Body of pancreas (tissue), 4 donors: Measurements from ENCODE around the gene GTF3C5. TPM values are rescaled to one million over a fixed set of nuclear protein-coding genes. Genes with fewer than 3 reads are reported as not detected.

ENCODE experiments used
- ATAC-seq: fragments of 150-250 bp; one replicate; pipeline ENCODE4 v1.9.1; 2016
- DNase-seq, 4 donors: peaks; one replicate each; pipeline ENCODE4 v3.0.0-alpha.2; 2019
- H3K27ac ChIP-seq, 4 donors: fragments of 200-600 bp; sonication (generic); 1 replicate in 3 of 4; 2 replicates in 1 of 4; pipeline versions ENCODE4 v1.5.1 to v1.6.1; 2016 to 2019; ENCODE audit warnings: mild to moderate bottlenecking in 1 of 4, mixed read lengths in 1 of 4, moderate library complexity in 1 of 4
- H3K27me3 ChIP-seq, 2 donors: fragments of 200-600 bp; sonication (generic); one replicate each; pipeline ENCODE4 v1.6.0; 2016; ENCODE audit warnings: mild to moderate bottlenecking in 1 of 2
- H3K36me3 ChIP-seq, 2 donors: fragments of 200-600 bp; sonication (generic); replicated peaks in 1 of 2; 2 replicates each; pipeline ENCODE4 v1.5.1; 2016; ENCODE audit warnings: low read depth in 2 of 2; ENCODE audit not compliant: insufficient read depth in 1 of 2
- H3K4me1 ChIP-seq: fragments of 200-600 bp; sonication (generic); one replicate; pipeline ENCODE4 v1.6.0; 2016
- H3K4me3 ChIP-seq, 2 donors: fragments of 200-600 bp; sonication (generic); 1 replicate in 1 of 2; 2 replicates in 1 of 2; pipeline ENCODE4 v1.5.1; 2016 to 2019
- H3K9me3 ChIP-seq, 3 donors: fragments of 200-600 bp; sonication (generic); 1 replicate in 2 of 3; 2 replicates in 1 of 3; pipeline ENCODE4 v1.5.1; 2016
- CTCF ChIP-seq, 7 experiments: fragments of 450-650 bp in 4 of 7; fragments of 200-600 bp in 3 of 7; sonication (generic) in 3 of 7; IDR thresholded peaks; one replicate each; pipeline ENCODE4 v1.5.1; 2016 to 2019; ENCODE audit warnings: antibody characterized with exemption in 7 of 7
- POLR2A ChIP-seq, 3 donors: fragments of 450-650 bp; IDR thresholded peaks; one replicate each; pipeline ENCODE4 v1.6.1; 2016; ENCODE audit warnings: antibody characterized with exemption in 3 of 3, mild to moderate bottlenecking in 2 of 3
- WGBS, 2 donors: methylation state at CpG; one replicate each; pipeline ENCODE4 v1.1.5; 2017; 5-methylcytosine and 5-hydroxymethylcytosine counted together
- intact Hi-C: fragments of 100-400 bp; cut with DNase I; formaldehyde crosslinking; loops from one replicate; pipeline ENCODE4 v1.15.1; 2023
- microRNA-seq, 2 donors: library from miRNA; unstranded; fragments of <30 nt; microRNA quantifications; one replicate each; pipeline ENCODE4, GENCODE V29; 2016; ENCODE audit warnings: borderline number of aligned reads in 2 of 2, borderline replicate concordance in 2 of 2
- small RNA-seq: library from RNA; depleted of rRNA; stranded (forward); fragments of <200 nt; gene quantifications from one replicate; pipeline ENCODE3, GENCODE V24; 2016
- total RNA-seq, 2 donors: library from RNA; depleted of rRNA; stranded (reverse); fragments of >200 nt; gene quantifications; one replicate each; pipeline ENCODE4 v1.1.0, GENCODE V29; 2016

The GTF3C5 gene
- total RNA-seq, 2 donors from 2014 or later: 43.1 to 57.7 TPM

- ATAC-seq (no peak), DNase-seq (peak in 2 of 4 donors; percentile 6 to 7)
- peaks cover 33 to 50% of the 10 kb centered on the region in 2 donors for H3K36me3 ChIP-seq
- H3K9me3 ChIP-seq: no peaks in the 10 kb centered on the region
- intact Hi-C loops: loop anchor here (5.0 kb wide), 1 partner anchor 37 kb away; no protein-coding TSS in a partner anchor
- peaks cover 4% of the 10 kb centered on the region for H3K4me1 ChIP-seq
- H3K27me3 ChIP-seq: no peaks in the 10 kb centered on the region
- 90 to 91% methylated on average over 10 to 13 of the region's 15 CpGs for WGBS, 2 donors
- H3K4me3 ChIP-seq: no peak overlapping the region
- no peak overlapping the region for H3K27ac ChIP-seq
- no peak for TF ChIP-seq POLR2A (IDR thresholded peaks at IDR 0.05)
- no peak for TF ChIP-seq CTCF (IDR thresholded peaks at IDR 0.05)
Observed at GRCh38 chr9:133104718-133105460, 74.1 kb downstream of the GTF3C5 start.

- Histone ChIP-seq H3K4me1 (peaks cover 4% of the 10 kb centered on the region), H3K4me3 (no peak overlapping the region), H3K27me3 (no peaks in the 10 kb centered on the region), H3K36me3 (peaks cover 33 to 46% of the 10 kb centered on the region in 2 donors), H3K27ac (no peak overlapping the region), H3K9me3 (no peaks in the 10 kb centered on the region)
- TF ChIP-seq POLR2A (IDR thresholded peaks at IDR 0.05): no peak
- no peak for TF ChIP-seq CTCF (IDR thresholded peaks at IDR 0.05)
- 90 to 99% methylated on average over 4 to 7 of the region's 7 CpGs for WGBS, 2 donors
- intact Hi-C loops: no loop called here
- ATAC-seq (no peak), DNase-seq (peak in 2 of 4 donors; percentile 6 to 9)
Observed at GRCh38 chr9:133105461-133105770, 74.6 kb downstream of the GTF3C5 start.

GRCh38 chr9:133106511-133107244 is 75.9 kb downstream of the GTF3C5 start:
- TF ChIP-seq CTCF (IDR thresholded peaks at IDR 0.05): no peak
- H3K9me3 ChIP-seq: no peaks in the 10 kb centered on the region
- no peak overlapping the region for H3K27ac ChIP-seq
- no peaks in the 10 kb centered on the region for H3K27me3 ChIP-seq
- no peak for ATAC-seq
- intact Hi-C loops: no loop called here
- H3K4me3 ChIP-seq: no peak overlapping the region
- H3K4me1 ChIP-seq: peaks cover 4% of the 10 kb centered on the region
- 92 to 93% methylated on average over 17 of the region's 17 CpGs for WGBS, 2 donors
- peaks cover 28 to 36% of the 10 kb centered on the region in 2 donors for H3K36me3 ChIP-seq
- peak in 1 of 4 donors; percentile 5 for DNase-seq

GRCh38 chr9:133107245-133107722 is 76.5 kb downstream of the GTF3C5 start:
- peak in 1 of 4 donors; percentile 2 for DNase-seq
- Histone ChIP-seq H3K4me1 (peaks cover 4% of the 10 kb centered on the region), H3K36me3 (peaks cover 22 to 32% of the 10 kb centered on the region in 2 donors), H3K27ac (no peak overlapping the region), H3K4me3 (no peak overlapping the region), H3K27me3 (no peaks in the 10 kb centered on the region), H3K9me3 (no peaks in the 10 kb centered on the region)
- TF ChIP-seq CTCF (IDR thresholded peaks at IDR 0.05) (no peak), POLR2A (IDR thresholded peaks at IDR 0.05) (no peak)
- no peak for ATAC-seq
- intact Hi-C loops: no loop called here
- 87% methylated on average over 13 of the region's 13 CpGs; no CpG with 5 or more reads in 1 of the 2 donors for WGBS, 2 donors

Small RNAs within 50 kb of the gene (microRNA-seq; reads per million reads assigned to microRNA genes)
- gene MIR6877: 0.45 to 2.8 reads per million in 2 donors

Small RNAs within 50 kb of the gene (small RNA-seq; reads per million reads assigned to genes)
- not detected for gene MIR6877

Other genes starting within 250 kb of the GTF3C5 start
- gene AK8, start 152.7 kb upstream of the GTF3C5 start, total RNA-seq: under 1 TPM in 1 of 2 donors, not detected in 1; 0.26 TPM
- gene SPACA9, start 152.1 kb upstream of the GTF3C5 start, total RNA-seq: 1 to 10 TPM in 1 of 2 donors, not detected in 1; 2.3 TPM
- 10 to 100 TPM; 44.1 to 47.1 TPM for gene TSC1, start 86.4 kb upstream of the GTF3C5 start, total RNA-seq
- gene GFI1B, start 52.3 kb upstream of the GTF3C5 start, total RNA-seq: not detected
- gene CEL, start 31.0 kb downstream of the GTF3C5 start, total RNA-seq: 1,000 to 10,000 TPM; 8,438 to 9,209 TPM
- gene RALGDS, start 90.2 kb downstream of the GTF3C5 start, total RNA-seq: 10 to 100 TPM; 27.8 to 64.6 TPM
- gene GBGT1, start 132.9 kb downstream of the GTF3C5 start, total RNA-seq: 1 to 10 TPM; 5.4 to 9.2 TPM
- gene OBP2B, start 178.3 kb downstream of the GTF3C5 start, total RNA-seq: not detected
- gene ABO, start 244.2 kb downstream of the GTF3C5 start, total RNA-seq: 1 to 10 TPM; 3.9 to 9.2 TPM